ENCODE data around the gene FRMPD4.

GRCh38 chrX:12159799-12160198 lies 21.5 kb downstream of the FRMPD4 start:
- TF ChIP-seq HDGF (IDR thresholded peaks at IDR 0.05; ENCODE audit: borderline replicate concordance), result no peak
- TF ChIP-seq SP1 (IDR thresholded peaks at IDR 0.05), result no peak
- no peak for TF ChIP-seq NFRKB (IDR thresholded peaks at IDR 0.05)
- TF ChIP-seq PKNOX1 (IDR thresholded peaks at IDR 0.05), result no peak
- no peak for TF ChIP-seq SUZ12 (IDR thresholded peaks at IDR 0.05)
- no peak for TF ChIP-seq FOXK2 (IDR thresholded peaks at IDR 0.05)
- no peak for TF ChIP-seq BHLHE40 (IDR thresholded peaks at IDR 0.05; ENCODE audit: borderline replicate concordance)
- no peak for TF ChIP-seq TARDBP (IDR thresholded peaks at IDR 0.05)
- no peak for TF ChIP-seq FOXM1 (IDR thresholded peaks at IDR 0.05; ENCODE audit: borderline replicate concordance)
- no peak for TF ChIP-seq ARNT (IDR thresholded peaks at IDR 0.05)
- no peak for TF ChIP-seq L3MBTL2 (conservative IDR thresholded peaks at IDR 0.05)
- TF ChIP-seq FOXA1 (IDR thresholded peaks at IDR 0.05), result no peak
- TF ChIP-seq ELF4 (IDR thresholded peaks at IDR 0.05), result no peak

Data from HEK293T (cell line).